Mucosa of rectum (tissue), 2 donors: ENCODE data around the gene KHDRBS2.
"Not testable (repeated sequence)": the region's sequence is repeated elsewhere in the genome, so short reads cannot be mapped to it uniquely, and the experiment has no call there.

ENCODE experiments used
- H3K27ac ChIP-seq, 2 donors: one replicate each; pipeline ENCODE4 v1.7.0; 2013; ENCODE audit warnings: inconsistent platforms in 2 of 2, low read depth in 2 of 2, low read length in 2 of 2
- H3K27me3 ChIP-seq, 2 donors: one replicate each; pipeline ENCODE4 v1.7.0; 2013; ENCODE audit warnings: low read length in 2 of 2; ENCODE audit not compliant: control insufficient read depth in 2 of 2, insufficient read depth in 2 of 2
- H3K36me3 ChIP-seq, 2 donors: one replicate each; pipeline ENCODE4 v1.7.0; 2013; ENCODE audit warnings: low read length in 2 of 2; ENCODE audit not compliant: control insufficient read depth in 2 of 2, insufficient read depth in 2 of 2
- H3K4me1 ChIP-seq, 2 donors: one replicate each; pipeline ENCODE4 v1.7.0; 2013; ENCODE audit warnings: low read length in 2 of 2, mild to moderate bottlenecking in 1 of 2; ENCODE audit not compliant: control insufficient read depth in 2 of 2, insufficient read depth in 2 of 2
- H3K4me3 ChIP-seq, 2 donors: one replicate each; pipeline ENCODE4 v1.7.0; 2013; ENCODE audit warnings: low read length in 2 of 2
- H3K9ac ChIP-seq, 2 donors: one replicate each; pipeline ENCODE4 v1.7.0; 2013; ENCODE audit warnings: low read length in 2 of 2, low read depth in 1 of 2, mild to moderate bottlenecking in 1 of 2
- H3K9me3 ChIP-seq, 2 donors: one replicate each; pipeline ENCODE4 v1.7.0; 2013; ENCODE audit warnings: low read length in 2 of 2; ENCODE audit not compliant: control insufficient read depth in 2 of 2
- donor health status: healthy.
- donor health status: Normal muscosa, but diverticular disease.

KHDRBS2 gene

DNA sequence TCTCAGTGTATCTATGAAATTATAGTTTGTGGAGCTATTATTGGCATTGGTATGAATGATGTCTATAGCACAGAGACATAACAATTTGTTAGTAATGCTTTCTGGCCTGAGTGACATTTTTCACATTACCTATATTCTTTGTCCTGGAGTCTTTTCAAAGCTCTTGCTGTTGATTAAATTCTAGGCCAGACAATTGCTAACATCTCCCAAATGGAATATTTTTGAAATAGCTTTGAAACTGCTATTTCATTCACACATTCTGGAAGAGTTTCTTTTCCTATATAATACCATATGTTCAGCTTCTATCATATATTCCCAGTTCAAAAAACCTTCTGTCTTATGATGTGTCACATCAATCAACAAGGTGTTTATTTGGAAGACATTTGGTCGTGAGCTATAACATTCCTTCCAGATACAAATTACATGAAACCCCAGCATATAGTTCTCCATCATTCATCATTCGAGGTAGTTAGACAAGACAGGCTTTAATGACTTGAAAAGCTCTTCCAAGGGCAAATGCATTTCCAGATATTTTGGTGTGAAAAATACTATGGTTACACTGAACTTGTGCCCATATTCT is 452.8 kb downstream of the KHDRBS2 start:
- Histone ChIP-seq H3K4me3 (no peak overlapping the region), H3K4me1 (no peaks in the 10 kb centered on the region), H3K9ac (no peak overlapping the region), H3K27ac (no peak overlapping the region), H3K36me3 (no peaks in the 10 kb centered on the region), H3K27me3 (no peaks in the 10 kb centered on the region), H3K9me3 (no peaks in the 10 kb centered on the region)

DNA sequence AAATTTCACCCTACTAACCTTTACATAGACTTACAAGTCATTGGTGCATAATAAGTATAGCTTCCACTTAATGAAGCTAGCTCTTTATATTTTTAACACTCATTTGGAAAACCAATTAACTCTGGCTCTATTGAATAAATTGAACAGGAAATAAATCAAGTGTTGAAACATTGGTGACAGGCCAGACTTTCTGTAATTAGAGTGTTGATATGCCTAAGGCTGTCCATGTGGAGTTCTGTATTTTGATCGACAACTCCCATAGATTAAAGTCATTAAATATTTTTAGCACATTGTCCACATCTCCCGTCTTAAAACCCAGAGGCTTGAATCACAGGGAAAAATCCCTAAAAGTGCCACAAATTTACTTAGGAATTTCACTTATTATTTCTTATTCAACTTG is 468.3 kb downstream of the KHDRBS2 start:
- H3K9me3 ChIP-seq: no peaks in the 10 kb centered on the region
- H3K27ac ChIP-seq: no peak overlapping the region
- H3K9ac ChIP-seq: no peak overlapping the region
- no peaks in the 10 kb centered on the region for H3K4me1 ChIP-seq
- H3K4me3 ChIP-seq: no peak overlapping the region
- no peaks in the 10 kb centered on the region for H3K27me3 ChIP-seq
- H3K36me3 ChIP-seq: no peaks in the 10 kb centered on the region

DNA sequence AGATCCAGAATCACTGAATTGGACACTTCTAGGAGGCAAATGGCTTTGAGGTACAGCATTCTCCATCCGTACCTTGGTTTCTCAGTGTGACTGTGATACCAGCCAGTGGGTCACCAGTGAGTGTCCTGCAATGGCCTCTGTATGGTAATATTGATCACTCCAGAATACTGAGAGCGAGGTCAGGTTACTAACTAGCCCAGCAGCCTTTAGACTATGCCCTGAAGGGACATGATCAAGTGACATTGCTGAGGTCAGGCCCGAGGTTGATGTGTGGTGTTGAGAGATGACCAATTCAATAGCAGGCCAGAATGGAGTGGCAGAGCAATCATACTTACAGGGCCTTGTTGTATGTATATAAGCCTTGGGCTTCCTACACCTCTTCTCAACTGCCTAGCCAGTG is 476.0 kb downstream of the KHDRBS2 start:
- Histone ChIP-seq H3K4me3 (no peak overlapping the region), H3K27ac (no peak overlapping the region), H3K36me3 (no peaks in the 10 kb centered on the region), H3K9me3 (no peaks in the 10 kb centered on the region), H3K4me1 (no peaks in the 10 kb centered on the region), H3K27me3 (no peaks in the 10 kb centered on the region), H3K9ac (no peak overlapping the region)

DNA sequence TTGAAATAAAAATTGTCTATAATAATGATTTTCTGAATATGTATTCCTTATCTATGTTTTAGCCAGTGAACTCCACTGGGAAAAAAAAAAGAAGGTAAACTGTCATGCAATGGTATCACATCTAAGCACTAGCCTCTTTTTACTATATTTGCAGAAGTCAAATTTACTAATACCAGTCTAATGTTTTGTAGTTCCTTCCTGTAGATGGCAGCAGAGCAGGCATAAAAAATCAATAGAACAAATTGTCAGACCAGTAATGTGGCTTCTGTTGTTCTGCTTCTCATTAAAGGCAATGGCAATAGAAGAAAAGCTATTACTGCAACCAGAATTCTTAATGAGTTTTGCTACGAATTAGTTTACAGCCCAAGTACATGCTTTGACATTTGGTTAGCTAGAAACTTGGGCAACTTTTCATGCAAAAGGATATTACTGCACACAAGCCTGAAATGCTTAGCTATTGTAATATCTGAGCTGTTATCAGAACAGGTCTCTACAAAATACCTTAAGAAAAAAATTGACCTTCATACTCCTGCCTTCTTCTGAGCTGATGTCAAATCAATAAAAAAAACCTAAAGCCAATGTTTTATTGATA is 476.9 kb downstream of the KHDRBS2 start:
- Histone ChIP-seq H3K27ac (no peak overlapping the region), H3K9me3 (no peaks in the 10 kb centered on the region), H3K36me3 (no peaks in the 10 kb centered on the region), H3K4me3 (no peak overlapping the region), H3K4me1 (no peaks in the 10 kb centered on the region), H3K9ac (no peak overlapping the region), H3K27me3 (no peaks in the 10 kb centered on the region)

DNA sequence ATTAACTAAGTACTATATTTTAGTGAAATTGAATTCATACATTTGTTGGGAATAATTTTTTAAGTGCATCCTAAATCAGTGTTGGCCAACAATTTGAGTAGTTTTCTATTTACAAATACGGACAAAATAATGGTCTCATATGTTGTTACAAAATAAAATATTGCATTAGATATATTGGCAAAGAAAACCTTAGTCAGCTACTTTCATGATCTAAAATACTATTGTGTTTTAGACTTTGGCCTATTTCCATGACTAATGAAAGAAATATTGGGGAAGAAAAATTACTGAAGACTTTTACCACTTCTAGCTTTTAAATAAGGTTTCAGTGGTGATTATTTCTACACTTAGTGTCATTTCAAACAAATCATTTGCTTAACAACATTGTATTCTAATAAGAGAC is 498.0 kb downstream of the KHDRBS2 start:
- H3K9me3 ChIP-seq: no peaks in the 10 kb centered on the region
- no peak overlapping the region for H3K9ac ChIP-seq
- no peaks in the 10 kb centered on the region for H3K4me1 ChIP-seq
- no peaks in the 10 kb centered on the region for H3K36me3 ChIP-seq
- H3K4me3 ChIP-seq: no peak overlapping the region
- H3K27me3 ChIP-seq: no peaks in the 10 kb centered on the region
- H3K27ac ChIP-seq: no peak overlapping the region

DNA sequence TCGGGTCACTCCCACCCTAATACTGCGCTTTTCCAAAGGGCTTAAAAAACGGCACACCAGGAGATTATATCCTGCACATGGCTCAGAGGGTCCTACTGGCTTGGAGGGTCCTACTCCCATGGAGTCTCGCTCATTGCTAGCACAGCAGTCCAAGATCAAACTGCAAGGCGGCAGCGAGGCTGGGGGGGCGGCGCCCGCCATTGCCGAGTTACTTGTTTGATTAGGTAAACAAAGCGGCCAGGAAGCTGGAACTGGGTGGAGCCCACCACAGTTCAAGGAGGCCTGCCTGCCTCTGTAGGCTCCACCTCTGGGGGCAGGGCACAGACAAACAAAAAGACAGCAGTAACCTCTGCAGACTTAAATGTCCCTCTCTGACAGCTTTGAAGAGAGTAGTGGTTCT is 516.6 kb downstream of the KHDRBS2 start:
- H3K9ac ChIP-seq, H3K9me3 ChIP-seq, H3K4me1 ChIP-seq, H3K4me3 ChIP-seq, H3K27ac ChIP-seq, H3K27me3 ChIP-seq, H3K36me3 ChIP-seq: not testable (repeated sequence)

DNA sequence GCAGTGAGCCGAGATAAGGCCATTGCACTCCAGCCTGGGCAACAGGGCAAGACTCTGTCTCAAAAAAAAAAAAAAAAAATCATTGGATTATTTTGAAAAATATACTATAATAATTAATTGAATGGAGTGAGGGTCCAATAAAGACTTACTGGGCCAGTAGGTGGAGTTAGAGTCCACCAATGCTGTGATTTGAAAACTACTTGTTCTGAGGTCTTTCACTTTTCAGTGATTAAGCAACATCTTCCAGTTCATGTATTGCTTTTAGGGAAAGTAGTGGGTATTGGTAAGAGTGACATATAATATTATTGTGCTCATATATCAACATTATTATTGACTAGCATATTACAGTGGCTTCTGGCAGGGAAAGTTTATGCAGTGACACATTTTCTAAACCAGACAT is 530.3 kb downstream of the KHDRBS2 start:
- Histone ChIP-seq H3K4me1 (no peaks in the 10 kb centered on the region), H3K27ac (no peak overlapping the region), H3K4me3 (no peak overlapping the region), H3K36me3 (no peaks in the 10 kb centered on the region), H3K27me3 (no peaks in the 10 kb centered on the region), H3K9ac (no peak overlapping the region), H3K9me3 (no peaks in the 10 kb centered on the region)

DNA sequence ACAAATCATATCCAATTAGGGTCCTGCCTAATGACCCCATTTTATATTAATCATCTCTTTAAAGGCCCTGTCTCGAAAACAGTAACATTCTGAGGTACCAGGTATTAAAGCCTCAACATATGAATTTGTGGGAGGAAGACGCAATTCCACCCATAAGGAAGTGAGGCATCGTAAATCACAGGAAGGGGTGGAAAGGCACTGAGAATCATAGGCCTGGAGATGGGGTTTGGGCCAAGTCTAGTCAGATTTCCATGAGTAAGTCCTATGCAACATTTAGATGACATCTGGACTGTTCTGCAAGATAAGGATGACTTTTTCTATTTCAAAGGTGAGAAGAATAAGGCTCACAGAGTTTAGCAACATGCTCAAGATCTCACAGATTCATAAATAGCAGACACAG is 534.0 kb downstream of the KHDRBS2 start:
- Histone ChIP-seq H3K9ac (no peak overlapping the region), H3K9me3 (no peaks in the 10 kb centered on the region), H3K4me3 (no peak overlapping the region), H3K27me3 (no peaks in the 10 kb centered on the region), H3K4me1 (no peaks in the 10 kb centered on the region), H3K36me3 (no peaks in the 10 kb centered on the region), H3K27ac (no peak overlapping the region)

DNA sequence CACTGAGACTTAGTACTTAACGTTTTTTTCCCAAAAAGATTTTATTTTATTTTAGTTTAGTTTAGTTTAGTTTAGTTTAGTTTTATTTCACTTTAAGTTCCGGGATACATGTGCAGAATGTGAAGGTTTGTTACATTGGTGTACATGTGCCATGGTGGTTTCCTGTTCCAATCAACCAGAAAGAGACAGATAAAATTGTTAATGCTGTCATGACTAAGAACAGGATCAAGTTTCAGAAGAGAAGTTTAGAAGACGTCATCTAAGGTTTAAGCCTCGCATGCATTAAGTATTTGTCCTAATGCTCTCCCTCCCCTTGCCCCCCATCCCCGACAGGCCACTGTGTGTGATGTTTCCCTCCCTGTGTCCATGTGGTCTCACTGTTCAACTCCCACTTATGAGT is 540.0 kb downstream of the KHDRBS2 start:
- Histone ChIP-seq H3K9me3 (peaks cover 0 to 2% of the 10 kb centered on the region in 2 donors), H3K36me3 (no peaks in the 10 kb centered on the region), H3K4me3 (no peak overlapping the region), H3K9ac (no peak overlapping the region), H3K27me3 (no peaks in the 10 kb centered on the region), H3K27ac (no peak overlapping the region), H3K4me1 (no peaks in the 10 kb centered on the region)

DNA sequence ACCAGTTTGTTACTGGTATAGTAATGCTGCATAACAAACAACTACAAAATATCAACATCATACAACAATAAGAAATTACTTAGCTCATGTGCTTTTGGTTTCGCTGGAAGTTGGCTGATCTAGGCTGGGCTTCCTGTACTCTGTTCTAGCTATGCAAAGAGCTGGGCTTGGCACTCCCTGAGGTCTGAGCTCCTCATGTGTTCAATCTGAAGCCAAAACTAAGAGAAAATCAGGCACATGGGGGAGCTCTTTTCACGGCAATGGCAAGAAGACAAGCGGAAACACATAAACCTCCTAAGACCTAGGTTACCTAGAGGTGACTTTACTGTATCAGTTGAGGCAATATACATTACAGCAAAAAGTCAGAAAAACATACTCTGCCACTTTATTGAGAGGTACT is 574.2 kb downstream of the KHDRBS2 start:
- no peak overlapping the region for H3K27ac ChIP-seq
- H3K9me3 ChIP-seq: no peaks in the 10 kb centered on the region
- no peak overlapping the region for H3K9ac ChIP-seq
- H3K4me1 ChIP-seq: no peaks in the 10 kb centered on the region
- H3K36me3 ChIP-seq: no peaks in the 10 kb centered on the region
- H3K27me3 ChIP-seq: no peaks in the 10 kb centered on the region
- H3K4me3 ChIP-seq: no peak overlapping the region

DNA sequence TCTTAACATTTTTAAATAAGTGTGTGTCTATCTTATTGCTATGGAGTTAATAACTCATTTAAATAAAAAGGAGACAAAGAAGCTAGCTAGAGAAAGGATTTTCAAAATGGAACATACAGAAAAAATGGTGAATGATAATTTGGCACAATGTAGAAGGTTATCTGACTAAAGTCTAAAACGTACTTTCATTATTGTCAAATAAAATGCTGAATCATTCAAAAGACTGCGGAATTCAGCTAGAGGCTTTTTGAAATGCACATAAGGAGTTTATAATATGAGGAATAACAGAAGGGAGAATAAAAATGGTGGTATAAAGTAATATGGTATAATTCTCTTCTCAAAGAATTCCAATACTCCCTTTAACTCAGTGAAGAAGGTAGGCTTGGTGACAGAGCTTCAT is 597.9 kb downstream of the KHDRBS2 start:
- Histone ChIP-seq H3K4me3 (no peak overlapping the region), H3K27ac (no peak overlapping the region), H3K9me3 (no peaks in the 10 kb centered on the region), H3K4me1 (no peaks in the 10 kb centered on the region), H3K9ac (no peak overlapping the region), H3K36me3 (no peaks in the 10 kb centered on the region), H3K27me3 (no peaks in the 10 kb centered on the region)
